ENCODE data around the gene GCNT2.
"Not testable (repeated sequence)": the region's sequence is repeated elsewhere in the genome, so short reads cannot be mapped to it uniquely, and the experiment has no call there.

Gene GCNT2

DNA sequence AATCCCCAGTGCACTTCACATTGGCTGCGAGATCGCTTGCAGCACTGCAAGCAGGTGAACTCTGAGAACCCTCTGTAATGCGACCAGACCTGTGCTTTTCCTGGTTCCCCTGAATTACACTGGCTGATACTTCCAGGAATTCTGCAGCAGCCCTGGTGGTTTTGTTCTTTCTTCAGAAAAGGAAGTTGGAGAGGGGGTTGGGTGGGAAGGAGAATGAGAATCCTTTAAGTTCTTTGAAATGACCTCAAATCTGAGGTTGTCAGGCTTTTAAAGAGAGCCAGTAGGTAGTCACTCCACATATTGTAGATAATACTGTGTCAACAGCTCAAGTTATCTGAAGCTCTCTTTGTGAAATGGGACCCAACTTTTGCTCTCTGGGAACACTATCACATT is 62.4 kb downstream of the GCNT2 start:
- DNase-seq = no peak

DNA sequence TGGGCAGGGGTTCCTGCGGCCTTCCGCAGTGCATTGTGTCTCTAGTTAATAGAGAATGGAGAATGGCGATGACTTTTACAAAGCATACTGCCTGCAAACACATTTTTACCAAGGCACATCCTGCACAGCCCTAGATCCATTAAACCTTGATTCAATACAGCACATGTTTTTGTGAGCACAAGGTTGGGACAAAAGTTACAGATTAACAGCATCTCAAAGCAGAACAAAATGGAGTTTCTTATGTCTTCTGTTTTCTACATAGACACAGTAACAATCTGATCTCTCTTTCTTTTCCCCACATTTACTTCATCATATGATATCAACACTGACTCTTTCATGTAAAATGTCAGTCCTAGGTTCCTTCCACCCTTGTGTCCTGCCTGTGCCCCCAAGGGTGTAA is 63.5 kb downstream of the GCNT2 start:
- no peak for DNase-seq

DNA sequence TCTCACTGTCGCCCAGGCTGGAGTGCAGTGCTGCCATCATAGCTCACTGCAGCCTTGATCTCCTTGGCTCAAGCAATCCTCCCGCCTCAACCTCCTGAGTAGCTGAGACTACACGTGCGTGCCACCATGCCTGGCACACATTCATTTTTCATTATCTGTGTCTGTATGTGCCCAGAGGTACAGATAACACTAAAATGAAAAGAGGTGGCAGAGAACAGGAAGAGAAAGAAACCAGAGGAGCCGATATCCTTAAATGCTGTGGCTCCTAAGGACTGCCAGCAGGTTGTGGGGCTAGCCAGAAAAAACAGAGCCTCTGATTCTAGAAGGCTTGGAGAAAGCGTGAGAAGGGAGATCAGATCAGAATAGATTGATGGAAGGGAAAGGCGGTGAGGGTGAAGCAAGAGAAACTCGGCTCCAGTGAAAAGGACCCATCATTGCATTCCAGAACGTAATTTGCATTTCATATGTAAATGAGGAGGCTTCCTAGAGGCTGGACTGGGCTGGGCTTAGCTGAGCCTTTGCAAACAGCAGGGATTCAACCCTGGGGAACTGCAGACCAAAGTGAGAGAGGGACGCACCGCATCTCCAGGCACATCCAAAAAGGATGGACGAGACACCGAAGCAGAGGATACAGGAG is 64.2 kb downstream of the GCNT2 start:
- no peak for DNase-seq

DNA sequence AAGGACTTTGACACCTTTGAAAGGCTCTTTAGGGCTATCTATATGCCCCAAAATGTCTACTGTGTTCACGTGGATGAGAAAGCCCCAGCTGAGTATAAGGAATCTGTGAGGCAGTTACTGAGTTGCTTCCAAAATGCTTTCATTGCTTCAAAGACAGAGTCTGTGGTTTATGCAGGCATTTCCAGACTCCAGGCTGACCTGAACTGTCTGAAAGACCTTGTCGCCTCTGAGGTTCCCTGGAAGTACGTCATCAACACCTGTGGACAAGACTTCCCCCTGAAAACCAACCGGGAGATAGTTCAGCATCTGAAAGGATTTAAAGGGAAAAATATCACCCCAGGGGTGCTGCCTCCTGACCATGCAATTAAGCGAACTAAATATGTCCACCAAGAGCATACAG is 65.2 kb downstream of the GCNT2 start:
- DNase-seq = no peak

DNA sequence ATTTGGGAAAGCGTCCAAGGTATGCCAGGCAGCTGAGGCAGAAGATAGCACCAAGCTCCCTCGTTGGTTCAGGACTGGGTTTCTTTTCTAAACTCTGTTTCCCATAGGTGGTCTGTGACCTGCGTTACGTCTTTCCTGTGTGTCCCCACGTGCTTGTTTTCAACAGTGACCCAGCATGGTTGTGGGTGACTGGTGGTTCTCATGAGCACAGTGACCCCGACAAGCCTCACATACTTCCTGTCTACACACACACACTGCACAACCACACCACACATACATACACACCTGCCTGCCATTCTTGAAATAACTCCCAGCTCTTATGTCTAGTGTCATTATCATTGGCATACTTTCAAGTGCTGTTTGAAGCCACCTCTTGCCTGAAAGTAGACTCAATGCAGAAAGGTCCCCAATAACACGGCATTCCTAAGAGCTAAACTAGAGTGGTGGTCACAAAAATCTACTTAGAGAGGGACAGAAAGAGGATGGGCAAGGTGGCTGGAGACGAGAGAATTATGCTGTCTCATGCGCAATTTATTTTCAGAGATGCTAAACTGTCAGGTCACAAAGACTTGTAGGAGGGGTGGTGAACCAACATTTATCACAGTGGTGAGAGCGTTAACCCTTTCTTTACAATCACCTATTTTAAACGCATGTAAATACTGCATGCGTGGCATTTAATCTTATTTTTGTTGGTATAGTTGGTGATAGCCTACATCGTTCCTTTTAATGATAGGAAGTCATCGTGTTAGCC is 66.7 kb downstream of the GCNT2 start:
- no peak for DNase-seq

DNA sequence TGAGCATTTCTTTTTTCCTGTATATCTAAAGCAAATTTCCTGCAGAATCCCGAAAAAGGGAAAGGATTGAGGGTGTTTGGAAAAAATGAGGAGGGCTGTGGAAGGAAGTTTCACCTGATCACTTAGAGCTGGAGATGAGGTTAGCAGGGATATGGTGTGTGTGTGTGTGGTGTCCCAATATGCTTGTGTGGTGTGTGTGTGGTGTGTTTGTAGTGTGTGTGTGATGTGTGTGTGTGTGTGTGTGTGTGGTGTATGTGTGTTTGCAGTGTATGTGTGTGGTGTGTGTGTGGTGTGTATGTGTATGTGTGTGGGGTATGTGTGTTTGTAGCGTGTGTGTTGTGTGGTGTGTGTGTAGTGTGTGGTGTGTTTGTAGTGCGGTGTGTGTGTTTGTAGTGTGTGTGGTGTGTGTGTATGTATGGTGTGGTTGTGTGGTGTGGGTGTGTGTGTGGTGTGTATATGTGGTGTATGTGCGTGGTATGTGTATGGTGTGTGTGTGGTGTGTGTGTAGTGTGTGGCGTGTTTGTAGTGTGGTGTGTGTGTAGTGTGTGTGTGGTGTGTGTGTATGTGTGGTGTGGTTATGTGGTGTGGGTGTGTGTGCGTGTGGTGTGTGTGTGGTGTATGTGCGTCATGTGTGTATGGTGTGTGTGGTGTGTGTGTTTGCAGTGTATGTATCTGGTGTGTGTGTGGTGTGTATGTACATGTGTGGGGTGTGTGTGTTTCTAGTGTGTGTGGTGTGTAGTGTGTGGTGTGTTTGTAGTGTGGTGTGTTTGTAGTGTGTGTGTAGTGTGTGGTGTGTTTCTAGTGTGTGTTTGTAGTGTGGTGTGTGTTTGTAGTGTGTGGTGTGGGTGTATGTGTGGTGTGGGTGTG is 67.6 kb downstream of the GCNT2 start:
- DNase-seq = no peak

DNA sequence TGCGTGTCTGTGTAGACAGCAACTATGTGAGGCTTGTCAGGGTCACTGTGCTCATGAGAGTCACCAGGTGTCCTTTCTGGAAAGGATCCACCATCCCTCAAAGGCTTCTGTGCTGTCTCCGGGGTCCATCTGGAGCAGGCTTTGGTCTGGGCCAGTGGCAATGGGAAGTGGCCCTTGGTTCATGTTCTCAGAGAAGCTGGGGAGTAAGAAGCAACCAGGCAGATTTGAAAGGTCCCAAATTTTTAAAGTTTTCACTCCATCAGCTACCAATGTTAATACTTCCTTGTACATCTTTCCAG is 68.2 kb downstream of the GCNT2 start:
- DNase-seq = no peak

DNA sequence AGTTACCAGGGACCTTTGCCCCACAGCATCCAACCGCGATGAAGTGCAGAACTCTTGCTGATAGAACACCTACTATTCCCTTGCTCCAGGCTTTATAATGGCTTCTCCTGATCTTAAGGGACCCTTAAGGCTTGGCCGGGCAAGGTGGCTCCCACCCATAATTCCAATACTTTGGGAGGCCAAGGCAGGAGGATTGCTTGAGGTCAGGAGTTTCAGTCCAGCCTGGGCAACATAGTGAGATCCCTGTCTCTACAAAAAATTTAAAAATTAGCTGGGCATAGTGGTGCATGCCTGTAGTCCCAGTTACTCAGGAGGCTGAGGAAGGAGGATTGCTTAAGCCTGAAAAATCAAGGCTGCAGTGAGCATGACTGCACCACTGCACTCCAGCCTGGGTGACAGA is 68.8 kb downstream of the GCNT2 start:
- no peak for DNase-seq

DNA sequence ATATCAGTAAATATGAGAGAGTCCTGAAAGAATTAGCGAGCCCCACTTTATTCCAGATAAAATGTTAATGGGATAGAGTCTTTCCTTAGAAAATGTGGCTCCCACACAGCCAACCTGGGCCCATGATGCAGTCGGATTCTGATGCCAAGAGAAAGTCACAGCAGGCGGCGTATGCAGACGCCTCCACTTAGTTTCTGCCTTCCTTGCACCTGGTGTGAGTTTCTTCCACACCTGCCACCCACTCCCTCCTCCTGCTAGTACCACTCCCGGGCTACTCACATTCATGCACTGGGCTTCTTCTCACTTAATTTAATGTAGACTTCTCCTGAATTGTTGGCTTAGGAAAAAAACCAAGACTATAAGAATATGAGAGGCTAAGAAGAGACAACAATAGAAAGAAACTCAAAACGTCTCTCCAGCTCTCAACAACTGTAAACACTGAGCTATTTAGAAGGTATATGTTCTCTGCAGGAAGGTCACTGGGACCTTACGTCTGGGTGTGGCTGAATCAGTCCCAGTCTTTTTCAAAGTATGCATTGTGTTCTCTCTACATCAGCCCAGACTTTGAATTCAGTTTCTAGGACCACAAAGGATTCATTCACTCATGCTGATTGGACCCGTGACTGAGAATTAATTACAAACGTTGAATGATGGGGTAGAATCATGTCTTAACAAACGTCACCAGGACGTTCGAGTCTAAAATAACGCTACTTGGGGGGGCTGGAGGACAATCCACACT is 70.4 kb downstream of the GCNT2 start:
- DNase-seq = no peak

DNA sequence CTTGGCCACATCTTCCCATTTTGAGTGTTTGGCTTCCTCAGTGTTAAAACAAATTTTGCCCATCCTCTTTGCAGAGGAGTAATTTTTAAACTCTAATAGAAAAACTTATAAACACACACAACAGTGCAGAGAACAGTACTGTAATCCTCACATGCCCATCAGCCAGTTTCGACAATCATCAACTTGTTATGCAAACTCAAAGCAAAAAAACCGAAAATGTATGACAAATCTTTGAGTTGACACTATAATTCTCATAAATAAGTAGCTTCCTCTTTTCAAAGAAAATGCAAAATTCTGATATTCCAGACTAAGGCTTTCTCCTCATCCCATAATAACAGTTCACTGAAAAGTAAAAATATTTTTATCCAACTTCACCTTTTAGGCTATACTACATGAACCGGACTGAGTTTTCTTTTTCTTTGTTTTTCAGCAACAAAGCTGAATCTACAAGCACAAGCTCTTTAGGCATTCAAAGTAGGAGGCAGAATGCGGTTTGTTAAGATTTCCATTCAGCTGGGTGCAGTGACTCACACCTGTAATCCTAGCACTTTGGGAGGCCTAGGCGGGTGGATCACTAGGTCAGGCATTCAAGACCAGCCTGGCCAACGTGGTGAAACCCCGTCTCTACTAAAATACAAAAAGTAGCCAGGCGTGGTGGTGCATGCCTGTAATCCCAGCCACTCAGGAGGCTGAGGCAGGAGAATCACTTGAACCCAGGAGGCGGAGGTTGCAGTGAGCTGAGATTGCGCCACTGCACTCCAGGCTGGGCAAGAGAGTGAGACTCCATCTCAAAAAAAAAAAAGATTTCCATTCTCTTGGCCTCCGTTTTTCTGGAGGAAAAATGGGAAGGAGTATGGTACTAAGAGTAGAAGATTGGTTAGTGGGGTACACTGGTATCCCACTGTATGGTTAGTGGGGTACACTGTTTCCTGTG is 74.8 kb downstream of the GCNT2 start:
- DNase-seq = no peak

DNA sequence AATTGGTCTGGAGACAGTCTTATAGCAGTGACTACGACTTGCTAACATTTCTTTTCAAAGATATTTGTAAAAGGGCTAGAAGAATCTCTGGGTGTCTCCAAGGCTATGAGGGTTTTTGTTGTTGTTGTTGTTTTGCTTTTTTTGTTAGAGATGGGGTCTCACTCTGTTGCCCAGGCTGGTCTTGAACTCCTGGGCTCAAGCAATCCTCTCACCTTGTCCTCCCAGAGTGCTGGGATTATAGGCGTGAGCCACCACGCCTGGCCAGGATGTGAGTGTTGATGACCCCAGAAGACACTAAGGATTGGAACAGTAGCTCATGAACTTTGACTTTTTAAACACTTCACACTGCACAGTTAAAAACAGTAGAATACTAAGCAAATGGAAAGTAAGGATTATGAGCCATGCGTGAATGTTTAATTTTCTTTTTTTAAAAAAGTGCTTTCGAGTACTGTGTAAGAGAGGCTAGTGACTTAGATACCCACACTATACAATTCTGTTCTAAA is 76.4 kb downstream of the GCNT2 start:
- DNase-seq = no peak

DNA sequence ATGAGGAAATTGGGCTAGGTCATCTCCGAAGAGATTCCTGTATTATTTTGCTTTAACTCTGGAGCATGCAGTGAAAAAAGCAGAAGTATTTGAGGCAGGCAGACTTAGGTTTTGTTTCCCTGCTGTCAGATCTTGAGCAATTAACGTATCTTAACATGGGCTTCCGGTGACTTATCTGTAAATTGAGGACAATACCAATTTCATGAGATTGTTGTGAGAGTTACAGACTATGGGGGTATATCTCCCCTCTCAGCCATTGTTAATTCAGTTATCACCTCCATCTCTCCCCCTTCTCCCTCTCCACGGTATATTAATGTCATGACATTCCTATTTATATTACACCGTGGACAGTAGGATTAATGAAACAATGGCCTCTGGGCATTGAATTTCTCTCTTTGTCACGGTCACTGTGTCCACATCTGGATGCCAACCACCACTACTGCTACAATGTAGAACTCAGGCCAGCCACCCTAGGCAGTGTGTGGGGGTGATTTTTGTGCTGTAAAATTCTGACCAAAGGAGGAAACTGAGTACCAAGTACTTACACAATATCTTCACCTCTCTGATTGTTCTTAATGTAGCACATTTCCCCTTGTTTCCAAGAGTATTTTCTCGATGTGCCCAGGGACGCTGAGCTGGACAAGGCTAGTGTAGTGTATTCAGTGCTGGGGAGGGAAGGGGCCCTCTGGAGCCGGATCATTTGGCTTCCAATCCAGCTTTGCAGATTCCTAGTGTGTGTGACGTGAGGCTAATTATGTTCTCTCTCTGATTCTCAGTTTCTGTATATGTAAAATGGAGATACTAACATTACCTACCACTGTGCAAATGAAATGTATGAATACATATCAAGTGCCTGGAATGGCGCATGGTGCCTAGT is 77.2 kb downstream of the GCNT2 start:
- no peak for DNase-seq

DNA sequence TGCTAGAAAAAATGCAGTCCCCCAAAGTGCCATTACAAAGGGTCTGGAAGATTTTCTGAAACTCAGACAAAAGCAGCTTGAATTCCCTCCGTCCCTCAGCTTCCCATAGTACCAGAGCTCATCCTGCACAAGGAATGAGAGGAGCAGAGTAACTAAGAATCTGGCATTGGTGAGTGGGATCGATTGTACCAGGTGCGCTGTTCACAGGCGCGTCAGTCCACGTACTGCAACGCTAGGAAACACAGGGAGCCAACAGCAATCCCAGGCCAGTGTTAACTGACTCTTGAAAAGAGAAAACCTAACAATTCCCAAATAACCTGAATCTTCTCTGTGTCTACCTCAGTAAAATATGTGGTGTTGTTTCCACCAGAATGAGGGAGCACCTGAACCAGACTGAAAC is 77.9 kb downstream of the GCNT2 start:
- no peak for DNase-seq

DNA sequence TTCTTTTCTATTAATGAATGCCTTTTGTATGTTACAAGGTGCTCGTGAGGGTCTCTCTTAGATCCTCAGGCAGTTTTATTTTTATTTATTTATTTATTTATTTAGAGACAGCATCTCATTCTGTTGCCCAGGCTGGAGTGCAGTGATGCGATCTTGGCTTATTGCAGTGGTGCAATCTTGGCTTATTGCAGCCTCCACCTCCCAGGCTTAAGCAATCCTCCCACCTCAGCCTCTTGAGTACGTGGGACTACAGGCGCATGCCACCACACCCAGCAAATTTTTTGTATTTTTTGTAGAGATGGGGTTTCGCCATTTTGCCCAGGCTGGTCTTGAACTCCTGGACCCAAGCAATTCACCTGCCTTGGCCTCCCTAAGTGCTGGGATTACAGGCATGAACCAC is 79.5 kb downstream of the GCNT2 start:
- DNase-seq = not testable (repeated sequence)

DNA sequence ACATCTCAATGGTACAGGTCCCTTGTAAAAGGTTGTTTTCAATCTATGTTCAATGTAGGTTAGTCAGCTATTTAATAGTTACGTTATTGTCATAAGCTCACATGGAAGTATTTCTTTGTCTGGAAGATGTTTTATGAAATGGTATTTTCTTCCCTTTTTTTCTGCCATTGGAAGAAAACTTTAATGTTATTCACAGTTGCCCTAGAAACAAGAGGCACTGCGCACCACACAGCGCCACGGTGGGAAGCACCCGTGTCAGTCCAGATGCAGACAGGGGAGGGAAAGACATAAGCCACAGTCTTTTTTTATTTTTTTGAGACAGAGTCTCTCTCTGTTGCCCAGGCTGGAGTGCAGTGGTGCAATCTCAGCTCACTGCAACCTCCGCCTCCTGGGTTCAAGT is 82.1 kb downstream of the GCNT2 start:
- DNase-seq = no peak

DNA sequence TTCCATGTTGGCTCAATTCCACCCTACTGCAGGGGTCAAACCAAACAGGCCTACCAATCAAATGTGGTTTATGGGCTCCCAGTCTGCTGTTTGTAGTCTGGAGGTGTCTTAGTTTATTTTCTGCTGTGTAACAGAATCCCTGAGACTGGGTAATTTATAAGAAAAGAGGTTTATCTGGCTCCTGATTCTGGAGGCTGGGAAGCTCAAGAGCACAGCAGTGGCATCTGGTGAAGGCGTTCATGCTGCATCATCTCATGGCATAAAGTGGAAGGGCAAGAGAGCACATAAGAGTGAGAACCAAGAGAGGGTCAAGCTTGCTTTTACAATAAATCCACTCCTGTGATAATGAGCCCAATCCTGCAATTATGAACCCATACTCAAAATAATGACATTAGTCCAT is 87.9 kb downstream of the GCNT2 start:
- no peak for DNase-seq

DNA sequence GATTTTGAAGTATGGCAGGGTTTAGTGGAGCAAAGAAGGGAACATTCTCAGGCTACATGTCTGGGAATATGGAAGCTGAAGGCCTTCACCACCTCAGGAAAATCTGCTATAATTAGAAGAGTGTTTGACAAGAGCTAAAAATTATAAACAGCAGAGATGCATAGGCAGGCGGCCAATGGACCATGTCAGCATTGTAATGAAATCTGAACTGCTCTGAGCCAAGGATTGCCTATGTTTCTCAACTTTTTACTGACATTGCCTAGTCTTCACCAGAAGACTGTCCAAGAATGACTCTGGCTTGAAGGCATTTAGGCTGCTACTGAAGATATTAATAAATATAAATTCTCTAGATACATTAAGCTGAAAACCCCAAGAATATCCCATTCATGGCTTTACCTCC is 89.1 kb downstream of the GCNT2 start:
- no peak for DNase-seq

DNA sequence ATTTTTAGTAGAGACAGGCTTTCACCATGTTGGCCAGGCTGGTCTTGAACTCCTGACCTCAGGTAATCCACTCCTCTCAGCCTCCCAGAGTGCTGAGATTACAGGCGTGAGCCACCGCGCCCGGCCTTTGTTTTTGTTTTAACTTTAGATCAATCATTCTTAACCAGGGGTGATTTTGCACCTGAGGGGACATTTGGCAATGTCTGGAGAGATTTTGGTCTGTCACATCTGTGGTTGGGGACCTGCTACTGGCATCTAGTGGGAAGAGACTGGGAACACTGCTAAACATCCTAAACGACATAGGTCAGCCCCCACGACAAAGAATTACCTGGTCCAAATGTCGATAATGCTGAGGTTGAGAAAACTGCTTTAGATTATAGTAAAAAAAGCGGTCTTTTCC is 91.0 kb downstream of the GCNT2 start:
- DNase-seq = no peak

DNA sequence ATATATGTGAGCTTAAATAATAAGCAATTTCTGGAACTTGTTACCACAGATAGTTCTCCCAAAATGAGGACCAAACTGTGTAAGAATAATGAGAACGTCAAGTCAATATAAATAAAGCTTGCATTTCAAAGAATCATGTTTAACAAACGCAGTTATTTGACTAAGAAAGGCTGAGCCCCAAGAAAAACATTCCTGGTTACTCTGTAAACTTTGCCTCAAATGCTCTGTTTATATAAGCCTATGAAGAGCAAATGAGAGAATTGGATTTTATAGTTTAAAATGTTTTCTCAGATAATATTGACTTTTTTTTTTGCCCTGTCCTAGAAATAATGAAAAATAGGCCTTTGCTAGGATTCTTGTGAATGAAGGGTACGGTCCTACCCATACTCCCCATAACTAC is 91.9 kb downstream of the GCNT2 start:
- DNase-seq = no peak

DNA sequence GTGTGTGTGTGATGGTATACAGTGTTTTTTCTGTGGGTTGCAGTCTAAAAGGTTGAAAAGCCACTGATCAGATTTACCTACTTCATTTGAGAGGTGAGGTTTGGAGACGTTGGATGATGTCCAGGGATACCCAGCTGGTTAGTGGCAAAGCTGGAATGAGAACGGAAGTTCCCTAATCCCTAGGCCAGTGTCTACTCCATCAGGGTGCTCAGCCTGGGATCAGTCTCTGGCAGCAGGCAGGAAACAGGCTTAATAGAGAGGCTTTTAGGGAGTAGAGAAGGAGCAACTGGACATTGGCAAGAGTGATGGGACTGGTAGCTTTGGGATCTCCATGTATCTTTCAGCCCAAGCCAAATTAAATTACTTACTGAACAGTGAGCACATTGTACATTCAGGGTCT is 92.6 kb downstream of the GCNT2 start:
- DNase-seq = no peak

DNA sequence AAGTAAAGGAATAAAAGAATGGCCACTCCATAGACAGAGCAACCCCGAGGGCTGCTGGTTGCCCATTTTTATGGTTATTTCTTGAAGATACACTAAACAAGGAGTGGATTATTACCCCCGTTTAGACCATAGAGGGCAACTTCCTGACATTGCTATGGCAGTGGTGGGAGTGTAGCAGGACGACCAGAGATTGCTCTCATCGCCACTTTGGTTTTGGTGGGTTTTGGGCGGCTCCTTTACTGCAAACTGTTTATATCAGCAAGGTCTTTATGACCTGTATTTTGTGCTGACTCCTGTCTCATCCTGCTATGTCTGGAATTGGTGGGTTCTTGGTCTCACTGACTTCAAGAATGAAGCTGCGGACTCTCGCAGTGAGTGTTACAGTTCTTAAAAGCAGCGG is 94.5 kb downstream of the GCNT2 start:
- no peak for DNase-seq
